ENCODE results near the gene ANKRD11. TPM values are rescaled to one million over a fixed set of nuclear protein-coding genes. Genes with fewer than 3 reads are reported as not detected.

Gene ANKRD11
- total and polyA plus RNA-seq, 2 donors (not counting 3 experiments of a cell fraction or from before 2014, with no cell fraction given): 55.8 to 191 TPM

DNA sequence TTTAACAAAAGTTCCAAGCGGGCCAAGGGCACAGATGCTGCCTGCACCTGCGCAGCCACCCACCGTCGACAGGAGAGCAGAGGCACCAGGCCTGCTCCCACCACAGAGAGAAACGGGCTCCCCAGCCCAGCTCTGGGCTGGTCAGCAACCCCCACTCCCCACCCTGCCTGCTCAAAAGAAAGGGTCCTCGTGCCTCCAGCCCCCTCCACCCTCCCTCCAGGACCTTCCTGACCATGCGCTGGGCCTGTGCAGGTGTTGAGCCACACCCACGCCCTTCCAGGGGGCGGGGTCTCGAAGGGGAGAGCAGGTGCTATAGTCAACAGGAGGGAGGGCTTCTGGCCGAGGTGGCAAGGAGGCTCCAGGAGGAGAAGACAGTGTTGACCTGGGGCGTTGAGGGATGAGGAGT is 247.6 kb downstream of the ANKRD11 start:
- ChIA-PET CTCF (no interaction called here), POLR2A (no interaction called here)
- H3K79me2 ChIP-seq (ENCODE audit: control insufficient read depth, insufficient read depth, low read length): no peaks in the 10 kb centered on the region
- TF ChIP-seq POLR2AphosphoS5 (IDR thresholded peaks at IDR 0.05; ENCODE audit: insufficient read depth, low read depth, low read length): no peak
- TF ChIP-seq GATA2 (IDR thresholded peaks at IDR 0.05; ENCODE audit: insufficient read depth, insufficient read length, low read depth, low read length): no peak
- TF ChIP-seq MYC (IDR thresholded peaks at IDR 0.05; ENCODE audit: low read depth, low read length): no peak
- TF ChIP-seq, protein P1, sequence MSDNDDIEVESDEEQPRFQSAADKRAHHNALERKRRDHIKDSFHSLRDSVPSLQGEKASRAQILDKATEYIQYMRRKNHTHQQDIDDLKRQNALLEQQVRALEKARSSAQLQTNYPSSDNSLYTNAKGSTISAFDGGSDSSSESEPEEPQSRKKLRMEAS (IDR thresholded peaks at IDR 0.05; ENCODE audit: insufficient read depth, insufficient read length): no peak
- no peak for TF ChIP-seq FOS (IDR thresholded peaks at IDR 0.05; ENCODE audit: borderline replicate concordance, insufficient read depth, low read length)
- no peak for TF ChIP-seq JUN (IDR thresholded peaks at IDR 0.05; ENCODE audit: borderline replicate concordance, insufficient read depth, insufficient read length, low read depth)
- TF ChIP-seq POLR2A (IDR thresholded peaks at IDR 0.05; ENCODE audit: low read depth, low read length): no peak
- dilution Hi-C loops (cut with MboI; ENCODE audit: extremely low pct_ligation_motif_present, low sequenced_read_pairs): no loop called here
- BruUV-seq (replicated peaks): no TSS peak
- H2AFZ ChIP-seq (ENCODE audit: low read depth, low read length): no peak overlapping the region
- H4K20me1 ChIP-seq (replicated peaks; ENCODE audit: control insufficient read depth, extremely low read depth, insufficient read depth, low read length): no peaks in the 10 kb centered on the region
- FAIRE-seq: no peak
- H3K4me3 ChIP-seq (replicated peaks in 1 of 3; ENCODE audit: insufficient read depth in 1 of 3, low read depth in 1 of 3, low read length in 3 of 3): no peak overlapping the region
- no peak for DNase-seq (ENCODE audit: low read depth, low spot score)
- no peaks in the 10 kb centered on the region for H3K9me1 ChIP-seq (replicated peaks; ENCODE audit: control insufficient read depth, extremely low read depth, insufficient read depth, low read length)
- intact Hi-C loops (cut with micrococcal nuclease): no loop called here
- H3K4me1 ChIP-seq (ENCODE audit: control insufficient read depth, extremely low read depth, insufficient read depth, low read length): peaks cover 5% of the 10 kb centered on the region
- H3K27me3 ChIP-seq (ENCODE audit: control insufficient read depth in 2 of 2, insufficient read depth in 2 of 2, low read length in 2 of 2): no peaks in the 10 kb centered on the region
- H3K27ac ChIP-seq (ENCODE audit: insufficient read depth, low read depth, low read length): no peak overlapping the region
- H3K9me3 ChIP-seq (replicated peaks; ENCODE audit: control insufficient read depth, insufficient read depth, low read length): no peaks in the 10 kb centered on the region
- no peak overlapping the region for H3K4me2 ChIP-seq (ENCODE audit: insufficient read depth, low read length)
- no peak overlapping the region for H3K9ac ChIP-seq (replicated peaks; ENCODE audit: extremely low read depth, insufficient read depth, low read length)
- no peaks in the 10 kb centered on the region for H3K36me3 ChIP-seq (ENCODE audit: control insufficient read depth in 2 of 2, extremely low read depth in 1 of 2, insufficient read depth in 2 of 2, low read length in 2 of 2)
